ENCODE results near the gene HDAC4. TPM values are rescaled to one million over a fixed set of nuclear protein-coding genes. Genes with fewer than 3 reads are reported as not detected.
A peak's percentile ranks its signal among the peaks of the same experiment; 100 is the strongest.

HDAC4 gene
- total and polyA plus RNA-seq, 2 donors from 2014 or later = 2.2 to 56.8 TPM

DNA sequence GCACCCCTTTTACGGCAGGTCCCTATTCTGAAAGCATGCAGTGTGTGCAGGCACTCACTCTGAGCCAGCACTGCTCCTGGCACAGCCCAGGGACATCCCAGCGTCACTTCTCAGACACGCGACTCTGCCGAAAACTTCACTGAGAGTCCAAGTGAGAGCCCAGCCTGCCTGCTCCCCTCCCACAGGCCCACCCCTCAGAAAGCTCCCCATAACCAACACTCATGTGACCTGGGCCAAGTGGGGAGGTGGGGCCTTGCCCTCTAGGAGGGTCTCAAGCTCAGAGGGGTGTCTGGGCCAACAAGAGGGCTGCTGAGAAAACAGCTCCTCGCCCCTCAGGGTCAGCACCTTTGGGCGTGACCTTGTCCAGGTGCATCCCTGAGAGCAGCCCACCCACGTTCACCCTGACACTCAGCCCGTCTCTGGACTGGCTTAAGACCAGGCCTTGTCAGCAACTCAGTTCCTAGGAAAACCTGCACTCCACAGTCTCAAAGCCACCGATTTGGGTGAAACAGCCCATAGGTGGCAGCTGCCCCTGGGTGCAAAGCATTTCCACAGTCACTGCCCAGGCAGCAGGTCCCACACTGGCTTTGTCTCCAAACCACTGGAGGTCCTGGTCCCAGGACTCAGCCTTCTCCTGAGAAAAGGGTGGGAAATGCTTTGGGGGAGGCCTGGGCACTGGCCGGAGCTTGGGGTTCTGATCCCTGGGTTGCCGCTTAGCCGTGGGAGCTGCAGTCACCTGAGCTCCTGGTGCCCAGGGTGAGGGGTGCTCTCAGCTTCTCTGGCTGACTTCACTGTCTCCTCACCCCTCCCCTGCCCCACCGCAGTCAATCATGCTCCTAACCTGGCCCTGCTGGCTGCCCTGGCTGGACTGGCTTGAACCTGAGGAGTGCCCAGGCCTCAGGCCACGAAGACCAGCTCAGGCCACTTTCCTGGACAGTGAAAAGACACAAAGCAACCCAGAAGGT is 209.6 kb downstream of the HDAC4 start:
- FAIRE-seq = no peak
- Histone ChIP-seq H3K27ac (ENCODE audit: low read depth in 2 of 2, low read length in 2 of 2) (no peak overlapping the region), H3K9me3 (ENCODE audit: control insufficient read depth in 2 of 3, insufficient read depth in 1 of 3, low read length in 3 of 3) (peaks cover 0 to 4% (median 0%) of the 10 kb centered on the region in 3 donors), H3K4me3 (ENCODE audit: low read length in 3 of 3) (no peak overlapping the region), H3K4me1 (ENCODE audit: control insufficient read depth in 2 of 3, insufficient read depth in 2 of 3, low read depth in 1 of 3, low read length in 3 of 3) (peaks cover 0 to 3% (median 0%) of the 10 kb centered on the region in 3 donors), H3K27me3 (ENCODE audit: control insufficient read depth, insufficient read depth, low read length) (no peaks in the 10 kb centered on the region), H3K9ac (ENCODE audit: low read length in 3 of 3) (no peak overlapping the region), H3K36me3 (ENCODE audit: control insufficient read depth in 2 of 3, insufficient read depth in 3 of 3, low read length in 3 of 3) (peaks cover 2 to 17% (median 9%) of the 10 kb centered on the region in 3 donors)
- intact Hi-C loops (cut with DNase I) = no loop called here
- TF ChIP-seq CTCF (IDR thresholded peaks at IDR 0.05; ENCODE audit: borderline replicate concordance, extremely low read depth, insufficient read depth) = no peak
- DNase-seq = peak in 2 of 5 donors; percentile 37 to 54

GRCh38 chr2:239190361-239190760 is 210.5 kb downstream of the HDAC4 start:
- FAIRE-seq = no peak
- no peak for TF ChIP-seq CTCF (IDR thresholded peaks at IDR 0.05; ENCODE audit: borderline replicate concordance, extremely low read depth, insufficient read depth)
- Histone ChIP-seq H3K9me3 (ENCODE audit: control insufficient read depth in 2 of 3, insufficient read depth in 1 of 3, low read length in 3 of 3) (peaks cover 0 to 4% (median 0%) of the 10 kb centered on the region in 3 donors), H3K9ac (ENCODE audit: low read length in 3 of 3) (no peak overlapping the region), H3K4me1 (ENCODE audit: control insufficient read depth in 2 of 3, insufficient read depth in 2 of 3, low read depth in 1 of 3, low read length in 3 of 3) (peaks cover 0 to 3% (median 0%) of the 10 kb centered on the region in 3 donors), H3K27ac (ENCODE audit: low read depth in 2 of 2, low read length in 2 of 2) (no peak overlapping the region), H3K4me3 (ENCODE audit: low read length in 3 of 3) (no peak overlapping the region), H3K27me3 (ENCODE audit: control insufficient read depth, insufficient read depth, low read length) (no peaks in the 10 kb centered on the region), H3K36me3 (ENCODE audit: control insufficient read depth in 2 of 3, insufficient read depth in 3 of 3, low read length in 3 of 3) (peaks cover 2 to 17% (median 9%) of the 10 kb centered on the region in 3 donors)
- intact Hi-C loops (cut with DNase I) = no loop called here
- peak in 2 of 5 donors; percentile 32 to 60 for DNase-seq

DNA sequence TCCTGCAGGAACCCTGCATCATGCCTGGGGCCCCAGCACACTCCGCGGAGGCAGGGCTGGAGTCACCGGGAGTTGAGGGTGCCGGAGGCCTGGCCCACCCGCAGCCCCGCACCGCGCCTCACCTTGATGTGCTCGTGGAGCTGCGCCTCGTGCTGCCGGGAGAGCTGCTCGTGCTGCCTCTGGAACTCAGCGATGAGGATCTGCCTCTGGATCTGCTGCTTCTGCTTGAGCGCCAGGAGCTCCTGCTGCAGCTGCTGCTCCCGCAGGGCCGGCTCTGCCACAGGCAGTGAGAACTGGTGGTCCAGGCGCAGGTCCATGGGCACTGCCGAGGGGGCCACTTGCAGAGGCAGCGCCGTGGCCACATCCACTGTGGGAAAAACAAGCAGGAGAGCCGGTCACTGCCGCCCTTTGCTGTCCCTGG is 211.1 kb downstream of the HDAC4 start:
- Histone ChIP-seq H3K36me3 (ENCODE audit: control insufficient read depth in 2 of 3, insufficient read depth in 3 of 3, low read length in 3 of 3) (peaks cover 2 to 17% (median 9%) of the 10 kb centered on the region in 3 donors), H3K4me1 (ENCODE audit: control insufficient read depth in 2 of 3, insufficient read depth in 2 of 3, low read depth in 1 of 3, low read length in 3 of 3) (peaks cover 0 to 3% (median 0%) of the 10 kb centered on the region in 3 donors), H3K27me3 (ENCODE audit: control insufficient read depth, insufficient read depth, low read length) (no peaks in the 10 kb centered on the region), H3K27ac (ENCODE audit: low read depth in 2 of 2, low read length in 2 of 2) (no peak overlapping the region), H3K9ac (ENCODE audit: low read length in 3 of 3) (no peak overlapping the region), H3K9me3 (ENCODE audit: control insufficient read depth in 2 of 3, insufficient read depth in 1 of 3, low read length in 3 of 3) (peaks cover 0 to 4% (median 0%) of the 10 kb centered on the region in 3 donors), H3K4me3 (ENCODE audit: low read length in 3 of 3) (no peak overlapping the region)
- no peak for TF ChIP-seq CTCF (IDR thresholded peaks at IDR 0.05; ENCODE audit: borderline replicate concordance, extremely low read depth, insufficient read depth)
- intact Hi-C loops (cut with DNase I) = no loop called here
- FAIRE-seq = no peak
- peak in 1 of 5 donors; percentile 40 for DNase-seq
